Parathyroid adenoma (tissue), 2 donors: Measurements from ENCODE around the gene CNGA3.

Source experiments
- H2AFZ ChIP-seq: fragments of 300-600 bp; sonication (generic); one replicate; pipeline ENCODE4 v1.7.0; 2017; ENCODE audit warnings: antibody characterized with exemption, mild to moderate bottlenecking
- H3K27ac ChIP-seq: fragments of 300-600 bp; sonication (generic); one replicate; pipeline ENCODE4 v1.7.0; 2017
- H3K27me3 ChIP-seq: fragments of 300-600 bp; sonication (generic); one replicate; pipeline ENCODE4 v1.7.0; 2017; ENCODE audit warnings: low read length; ENCODE audit not compliant: control insufficient read depth, insufficient read depth
- H3K36me3 ChIP-seq: fragments of 300-600 bp; sonication (generic); one replicate; pipeline ENCODE4 v1.7.0; 2017; ENCODE audit warnings: low read length; ENCODE audit not compliant: control insufficient read depth, insufficient read depth
- H3K4me1 ChIP-seq: fragments of 300-600 bp; sonication (generic); one replicate; pipeline ENCODE4 v1.7.0; 2017; ENCODE audit warnings: control low read depth
- H3K4me2 ChIP-seq: fragments of 300-600 bp; sonication (generic); one replicate; pipeline ENCODE4 v1.7.0; 2017; ENCODE audit warnings: low read length
- H3K4me3 ChIP-seq: fragments of 300-600 bp; sonication (generic); one replicate; pipeline ENCODE4 v1.7.0; 2017; ENCODE audit warnings: low read depth, low read length
- H3K79me2 ChIP-seq: fragments of 300-600 bp; sonication (generic); one replicate; pipeline ENCODE4 v1.7.0; 2017; ENCODE audit warnings: control low read depth
- H3K9ac ChIP-seq: fragments of 300-600 bp; sonication (generic); one replicate; pipeline ENCODE4 v1.7.0; 2017; ENCODE audit warnings: mild to moderate bottlenecking
- H3K9me3 ChIP-seq: fragments of 300-600 bp; sonication (generic); one replicate; pipeline ENCODE4 v1.7.0; 2017; ENCODE audit warnings: low read length; ENCODE audit not compliant: control insufficient read depth
- TF ChIP-seq, protein P1 (sequence below): fragments of 300-600 bp; sonication (generic); IDR thresholded peaks from one replicate; pipeline ENCODE4 v1.7.0; 2017; ENCODE audit warnings: antibody characterized with exemption, mild to moderate bottlenecking
- donor health status: primary hyperparathyroidism.

CNGA3 gene

DNA sequence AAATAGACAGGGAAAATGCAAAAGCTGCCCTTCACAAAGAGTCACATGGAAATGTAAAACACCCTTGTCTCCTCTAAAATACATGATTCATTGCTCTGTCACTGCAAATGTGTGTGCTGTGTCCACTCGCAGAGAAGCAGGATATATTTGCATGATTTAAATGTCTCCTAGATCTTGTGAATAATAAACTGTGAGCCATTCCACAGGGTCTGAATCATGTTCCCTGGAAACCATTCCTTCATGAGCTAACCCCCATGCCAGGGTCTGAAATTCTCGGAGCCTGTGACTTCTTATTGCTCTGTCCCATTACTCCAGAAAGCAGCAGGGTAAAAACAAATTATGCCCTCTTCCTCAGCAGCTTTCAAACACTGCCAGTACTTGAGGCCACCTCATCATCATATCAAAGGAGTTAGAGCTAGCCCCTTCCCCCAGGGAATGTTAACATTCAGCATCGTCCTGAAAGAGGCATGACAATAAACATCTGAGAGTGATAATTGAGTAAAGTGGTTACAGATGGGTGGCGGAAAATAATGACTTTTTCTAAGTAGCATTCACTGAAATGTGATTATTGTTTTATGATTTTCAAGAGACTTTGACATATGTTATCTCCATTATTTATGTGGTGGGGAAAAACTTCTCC, 11.7 kb upstream of the CNGA3 start:
- Histone ChIP-seq H3K79me2 (no peaks in the 10 kb centered on the region), H3K27me3 (no peaks in the 10 kb centered on the region), H3K4me2 (no peak overlapping the region), H2AFZ (no peak overlapping the region), H3K4me3 (no peak overlapping the region), H3K9ac (no peak overlapping the region), H3K27ac (no peak overlapping the region), H3K9me3 (no peaks in the 10 kb centered on the region), H3K36me3 (no peaks in the 10 kb centered on the region), H3K4me1 (no peaks in the 10 kb centered on the region)
- TF ChIP-seq, protein P1, sequence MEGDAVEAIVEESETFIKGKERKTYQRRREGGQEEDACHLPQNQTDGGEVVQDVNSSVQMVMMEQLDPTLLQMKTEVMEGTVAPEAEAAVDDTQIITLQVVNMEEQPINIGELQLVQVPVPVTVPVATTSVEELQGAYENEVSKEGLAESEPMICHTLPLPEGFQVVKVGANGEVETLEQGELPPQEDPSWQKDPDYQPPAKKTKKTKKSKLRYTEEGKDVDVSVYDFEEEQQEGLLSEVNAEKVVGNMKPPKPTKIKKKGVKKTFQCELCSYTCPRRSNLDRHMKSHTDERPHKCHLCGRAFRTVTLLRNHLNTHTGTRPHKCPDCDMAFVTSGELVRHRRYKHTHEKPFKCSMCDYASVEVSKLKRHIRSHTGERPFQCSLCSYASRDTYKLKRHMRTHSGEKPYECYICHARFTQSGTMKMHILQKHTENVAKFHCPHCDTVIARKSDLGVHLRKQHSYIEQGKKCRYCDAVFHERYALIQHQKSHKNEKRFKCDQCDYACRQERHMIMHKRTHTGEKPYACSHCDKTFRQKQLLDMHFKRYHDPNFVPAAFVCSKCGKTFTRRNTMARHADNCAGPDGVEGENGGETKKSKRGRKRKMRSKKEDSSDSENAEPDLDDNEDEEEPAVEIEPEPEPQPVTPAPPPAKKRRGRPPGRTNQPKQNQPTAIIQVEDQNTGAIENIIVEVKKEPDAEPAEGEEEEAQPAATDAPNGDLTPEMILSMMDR: no peak

DNA sequence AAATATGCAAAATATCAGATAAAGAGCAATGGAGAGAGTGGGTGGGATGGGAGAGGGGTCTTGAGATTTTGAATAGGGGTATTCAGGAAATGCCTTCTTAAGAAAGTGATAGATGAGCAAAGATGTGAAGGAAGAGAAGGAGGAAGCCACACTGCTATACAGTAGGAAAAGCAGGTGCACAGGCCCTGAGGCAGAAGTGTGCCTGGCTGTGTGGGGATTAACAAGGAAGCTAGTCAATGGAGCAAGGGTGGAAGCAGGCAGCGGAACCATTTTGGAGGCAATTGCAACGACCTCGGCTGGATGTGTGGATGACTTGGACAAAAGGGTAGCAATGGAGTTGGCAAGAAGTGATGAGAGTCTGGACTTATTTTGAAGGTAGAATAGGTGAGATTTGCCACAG, 11.0 kb upstream of the CNGA3 start:
- no peak overlapping the region for H3K4me3 ChIP-seq
- H3K9ac ChIP-seq: no peak overlapping the region
- H2AFZ ChIP-seq: no peak overlapping the region
- H3K79me2 ChIP-seq: no peaks in the 10 kb centered on the region
- no peaks in the 10 kb centered on the region for H3K4me1 ChIP-seq
- no peaks in the 10 kb centered on the region for H3K27me3 ChIP-seq
- H3K36me3 ChIP-seq: no peaks in the 10 kb centered on the region
- H3K9me3 ChIP-seq: no peaks in the 10 kb centered on the region
- TF ChIP-seq, protein P1: no peak
- H3K27ac ChIP-seq: no peak overlapping the region
- H3K4me2 ChIP-seq: no peak overlapping the region

DNA sequence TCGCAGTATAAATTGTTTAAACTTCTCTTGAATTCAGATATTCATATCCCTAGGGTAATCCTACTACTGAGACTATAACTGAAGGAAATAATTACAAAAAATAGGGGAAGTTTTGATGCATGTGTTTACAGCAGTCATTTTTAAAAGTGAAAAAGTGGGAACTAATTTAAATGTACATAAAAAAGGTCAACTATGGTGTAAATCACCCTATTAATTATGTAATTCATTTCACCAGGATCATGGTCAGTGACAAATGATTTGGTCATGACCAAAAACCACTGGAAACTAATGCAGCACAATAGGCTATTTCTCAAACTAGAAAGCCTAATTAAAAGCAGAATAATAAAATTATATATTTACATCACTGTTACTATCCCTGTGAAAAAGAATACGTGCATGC, 5.0 kb upstream of the CNGA3 start:
- TF ChIP-seq, protein P1: no peak
- Histone ChIP-seq H3K9ac (no peak overlapping the region), H3K9me3 (no peaks in the 10 kb centered on the region), H3K4me1 (no peaks in the 10 kb centered on the region), H3K79me2 (no peaks in the 10 kb centered on the region), H3K4me3 (no peak overlapping the region), H3K27me3 (no peaks in the 10 kb centered on the region), H3K27ac (no peak overlapping the region), H2AFZ (no peak overlapping the region), H3K36me3 (no peaks in the 10 kb centered on the region), H3K4me2 (no peak overlapping the region)

DNA sequence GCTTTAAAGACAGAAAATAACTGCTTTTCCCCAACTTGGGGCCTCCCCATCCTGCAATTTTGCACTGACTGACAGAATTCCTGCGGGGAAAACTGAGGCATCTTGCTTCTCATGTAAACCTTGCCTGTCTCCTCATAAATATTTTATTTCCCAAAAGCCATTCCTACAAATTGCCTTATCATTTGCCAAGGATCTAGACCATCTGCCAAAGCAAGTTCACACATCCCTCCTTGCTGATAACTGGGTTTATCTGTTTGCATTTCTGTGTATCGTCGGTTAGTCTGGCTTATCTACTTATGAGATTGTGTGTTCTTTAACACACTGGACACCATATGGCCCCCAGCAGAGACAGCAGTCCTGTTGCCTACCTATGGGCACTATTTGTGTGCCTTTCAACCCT, 3.0 kb upstream of the CNGA3 start:
- H3K4me3 ChIP-seq: no peak overlapping the region
- no peaks in the 10 kb centered on the region for H3K36me3 ChIP-seq
- H3K9ac ChIP-seq: no peak overlapping the region
- H3K9me3 ChIP-seq: no peaks in the 10 kb centered on the region
- H2AFZ ChIP-seq: no peak overlapping the region
- H3K79me2 ChIP-seq: no peaks in the 10 kb centered on the region
- H3K27me3 ChIP-seq: peaks cover 16% of the 10 kb centered on the region
- TF ChIP-seq, protein P1: no peak
- H3K4me1 ChIP-seq: no peaks in the 10 kb centered on the region
- H3K27ac ChIP-seq: no peak overlapping the region
- no peak overlapping the region for H3K4me2 ChIP-seq
